AML-193 (cell line): Measurements from ENCODE around the gene ZNF136.

Source experiments
- DNase-seq, 2 experiments: peaks; one replicate each; lab custom pipeline; 2025; lab: John Stamatoyannopoulos, UW

Gene ZNF136

DNA sequence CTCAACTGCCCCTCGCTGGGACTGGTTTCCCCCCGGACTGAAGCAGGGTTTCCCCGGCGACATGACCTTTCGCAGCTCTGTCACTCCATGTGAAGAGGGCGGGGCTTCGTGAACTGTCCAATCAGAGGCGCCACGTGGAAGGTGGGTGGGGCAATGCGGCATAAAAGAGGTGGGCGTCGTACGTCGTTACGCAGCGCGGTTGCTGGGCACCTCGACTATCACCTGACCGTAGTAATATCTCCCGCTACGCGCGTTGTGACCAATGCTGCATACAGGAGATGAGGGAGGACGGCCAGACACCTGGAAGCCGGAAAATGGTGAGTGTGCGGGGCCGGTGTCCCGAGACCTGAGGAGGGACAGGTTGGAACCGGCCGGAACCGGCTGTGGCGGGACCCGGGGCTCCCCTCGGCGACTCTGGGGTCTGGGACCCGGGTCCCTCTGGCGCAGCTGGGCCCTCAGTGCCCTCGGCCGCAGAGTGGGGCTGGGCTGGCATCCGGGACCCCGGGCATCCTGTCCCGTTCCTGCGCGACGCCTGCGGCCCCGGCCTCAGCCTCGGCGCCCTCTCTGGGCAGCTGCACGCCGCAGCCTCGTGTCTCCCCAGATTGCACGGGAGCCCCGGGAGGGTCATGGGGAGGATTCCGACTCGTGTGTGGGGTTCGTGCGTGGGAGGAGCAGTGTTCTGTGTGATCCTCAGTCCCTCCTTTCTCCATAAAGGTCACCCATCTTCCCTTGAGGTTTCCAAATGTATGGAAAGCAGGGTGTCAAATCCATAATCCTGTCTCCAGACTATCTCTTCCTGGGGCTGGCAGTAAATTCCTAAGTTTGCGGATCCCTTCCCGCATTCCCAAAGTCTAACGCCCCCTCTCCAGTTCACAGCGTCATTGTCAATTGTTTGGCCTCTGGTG is 32.2 kb downstream of the ZNF136 start:
- no peak for DNase-seq

DNA sequence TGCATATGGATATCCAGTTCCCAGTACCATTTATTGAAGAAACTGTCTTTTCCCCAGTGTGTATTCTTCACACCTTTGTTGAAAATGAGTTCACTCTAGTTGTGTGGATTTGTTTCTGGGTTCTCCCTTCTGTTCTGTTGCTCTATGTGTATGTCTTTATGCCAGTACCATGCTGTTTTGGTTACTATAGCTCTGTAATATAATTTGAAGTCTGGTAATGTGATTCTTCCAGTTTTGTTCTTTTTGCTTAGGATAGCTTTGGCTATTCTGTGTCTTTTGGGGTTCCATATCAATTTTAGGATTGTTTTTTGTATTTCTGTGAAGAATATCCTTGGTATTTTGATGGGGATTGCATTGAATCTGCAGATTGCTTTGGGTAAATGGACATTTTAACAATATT is 35.2 kb downstream of the ZNF136 start:
- no peak for DNase-seq

- DNase-seq, result no peak
These were observed 37.0 kb downstream of the ZNF136 start for GRCh38 chr19:12199757-12200419.

GRCh38 chr19:12202250-12202649 is 39.4 kb downstream of the ZNF136 start:
- peak; percentile 28 to 46 for DNase-seq

DNA sequence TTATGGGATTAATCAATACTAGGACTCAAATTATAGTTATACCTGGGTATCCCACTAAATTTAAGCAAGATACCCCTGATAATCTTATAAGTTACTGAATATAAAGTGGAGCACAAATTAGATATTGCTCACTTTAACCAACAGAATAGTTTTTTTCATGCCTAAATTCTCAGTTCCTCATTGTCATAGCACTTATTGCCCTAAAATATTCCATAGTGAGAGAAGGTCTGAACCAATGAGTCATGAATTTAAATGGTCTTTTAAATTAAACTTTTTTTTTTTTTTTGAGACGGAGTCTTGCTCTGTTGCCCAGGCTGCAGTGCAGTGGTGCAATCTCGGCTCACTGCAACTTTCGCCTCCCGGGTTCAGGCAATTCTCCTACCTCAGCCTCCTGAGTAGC is 42.4 kb downstream of the ZNF136 start:
- no peak for DNase-seq

- no peak for DNase-seq
These were observed 45.3 kb downstream of the ZNF136 start for GRCh38 chr19:12208221-12208620.

DNA sequence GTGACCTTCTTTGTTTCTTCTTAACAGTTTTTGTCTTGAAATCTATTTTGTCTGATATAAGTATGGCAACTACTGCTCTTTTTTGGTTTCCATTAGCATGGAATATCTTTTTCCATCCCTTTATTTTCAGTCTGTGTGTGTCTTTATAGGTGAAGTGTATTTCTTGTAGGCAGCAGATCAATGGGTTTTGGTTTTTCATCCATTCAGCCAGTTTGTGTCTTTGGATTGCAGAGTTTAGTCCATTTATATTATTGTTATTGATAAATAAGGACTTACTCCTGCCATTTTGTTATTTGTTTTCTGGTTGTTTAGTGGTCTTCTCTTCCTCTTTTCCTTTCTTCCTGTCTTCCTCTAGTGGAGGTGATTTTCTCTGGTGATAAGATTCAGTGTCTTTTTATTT is 54.4 kb downstream of the ZNF136 start:
- no peak for DNase-seq

- DNase-seq, result no peak
These were observed 60.2 kb downstream of the ZNF136 start for GRCh38 chr19:12222980-12223630.

DNA sequence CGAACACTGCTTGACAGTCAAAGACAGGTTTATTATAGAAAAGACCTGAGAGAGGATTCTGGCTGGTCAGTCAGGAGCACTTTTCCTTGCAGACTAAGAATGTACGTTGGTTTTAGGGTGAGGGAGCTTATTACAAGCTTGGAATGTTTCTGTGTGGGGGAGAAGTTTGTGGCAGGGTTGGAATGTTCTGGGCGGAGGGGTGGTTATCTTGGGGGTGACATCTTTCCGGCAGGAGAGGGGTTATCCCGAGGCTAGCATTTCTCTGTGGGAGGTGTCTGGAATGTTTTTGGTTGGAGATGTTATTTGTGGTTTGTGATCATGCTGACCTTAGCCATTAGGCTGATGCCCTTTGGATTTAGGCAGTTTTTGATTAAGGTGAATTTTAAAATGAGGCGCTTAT is 61.8 kb downstream of the ZNF136 start:
- DNase-seq, result no peak

DNA sequence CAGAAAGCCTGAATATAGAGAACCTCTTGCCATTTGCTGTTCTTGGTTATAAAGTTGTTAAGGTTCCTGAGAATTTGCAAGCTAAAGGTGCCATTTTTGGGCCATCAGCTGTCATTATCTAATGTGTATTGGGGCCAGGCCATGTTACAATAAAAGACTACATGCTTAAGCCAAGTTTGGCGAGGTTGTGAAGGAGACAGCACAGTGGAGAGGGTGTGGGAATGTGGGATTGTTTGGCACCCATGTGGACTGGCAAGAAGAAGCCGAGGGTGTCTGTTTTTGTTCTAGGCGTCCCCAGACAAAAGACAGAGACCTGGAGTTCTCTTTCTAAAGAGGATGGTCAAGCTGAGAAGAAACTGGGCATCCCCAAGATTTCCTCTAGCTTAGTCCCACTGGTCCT is 67.1 kb downstream of the ZNF136 start:
- DNase-seq, result no peak

- DNase-seq, result peak; percentile 35 to 36
These were observed 68.1 kb downstream of the ZNF136 start for GRCh38 chr19:12230751-12231733.

DNA sequence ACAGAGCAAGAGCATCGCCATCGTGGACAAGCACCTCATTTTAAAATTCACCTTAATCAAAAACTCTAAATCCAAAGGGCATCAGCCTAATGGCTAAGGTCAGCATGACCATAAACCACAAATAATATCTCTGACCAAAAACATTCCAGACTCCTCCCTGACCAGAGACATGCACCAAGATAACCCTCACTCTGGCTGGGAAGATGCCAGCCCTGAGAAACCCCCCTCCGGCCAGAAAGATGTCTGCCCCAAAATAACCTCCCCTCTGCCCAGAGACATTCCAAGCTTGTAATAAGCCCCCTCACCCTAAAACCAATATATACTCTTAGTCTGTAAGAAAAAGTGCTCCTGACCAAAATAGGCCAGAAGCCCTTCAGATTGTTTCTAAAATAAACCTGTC is 70.1 kb downstream of the ZNF136 start:
- DNase-seq, result no peak

DNA sequence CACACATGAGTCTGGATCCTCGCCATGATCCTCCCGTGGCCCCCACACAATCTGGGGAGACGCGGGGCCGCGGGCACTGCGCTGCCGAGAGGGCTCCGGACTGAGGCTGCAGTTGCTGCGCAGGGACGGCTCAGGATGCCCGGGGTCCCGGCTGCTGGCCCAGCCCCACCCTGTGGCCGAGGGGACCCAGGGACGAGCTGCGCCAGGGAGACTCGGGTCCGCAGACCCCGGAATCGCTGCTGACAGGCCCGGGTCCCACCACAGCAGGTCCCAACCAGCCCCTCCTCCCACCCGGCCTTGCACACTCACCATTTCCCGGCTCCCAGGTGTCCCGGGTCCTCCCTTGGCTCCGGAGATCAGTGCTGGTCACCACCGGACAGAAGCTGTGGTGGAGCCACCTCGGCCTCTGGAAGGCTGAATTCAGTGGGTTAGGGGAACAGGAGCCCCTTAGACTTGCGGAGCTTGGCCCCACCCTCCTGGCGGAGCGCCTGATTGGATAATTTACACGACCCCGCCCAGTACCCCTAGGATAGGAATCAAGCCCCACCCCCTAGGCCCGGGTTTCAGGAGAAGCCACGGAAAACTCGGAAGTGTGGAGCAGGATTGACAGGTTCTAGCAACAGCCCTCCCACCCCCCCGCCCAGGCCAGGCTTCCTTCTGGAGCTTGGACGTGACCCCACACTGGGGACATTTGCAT is 74.4 kb downstream of the ZNF136 start:
- no peak for DNase-seq
